HEK293 (cell line): ENCODE results near the gene WFS1.

ENCODE experiments used
- CTCF ChIA-PET: fragments of 350-600 bp; formaldehyde crosslinking; extraction: SDS; loops from one replicate; lab custom pipeline; 2021; ENCODE audit warnings: antibody characterized with exemption; lab: Yijun Ruan, JAX
- POLR2A ChIA-PET: fragments of 300-600 bp; formaldehyde crosslinking; extraction: SDS; loops from one replicate; lab custom pipeline; 2020; ENCODE audit warnings: antibody characterized with exemption, inconsistent platforms; lab: Yijun Ruan, JAX
- H3K27ac ChIP-seq: fragments of 200-500 bp; sonication (Bioruptor generic); 2 replicates; pipeline ENCODE4 v1.5.1; 2014; ENCODE audit warnings: low read depth, low read length, control low read depth, inconsistent platforms; ENCODE audit errors: extremely low read depth
- H3K36me3 ChIP-seq, 2 experiments: fragments of 200-500 bp in 1 of 2; sonication (Bioruptor generic) in 1 of 2; 1 replicate in 1 of 2; 2 replicates in 1 of 2; pipeline ENCODE4 v1.5.1; 2014 to 2017; ENCODE audit warnings: inconsistent platforms in 2 of 2, low read length in 2 of 2; ENCODE audit not compliant: control insufficient read depth in 2 of 2, insufficient read depth in 1 of 2
- H3K4me1 ChIP-seq: fragments of 200-500 bp; sonication (Bioruptor generic); 2 replicates; pipeline ENCODE4 v1.5.1; 2014; ENCODE audit warnings: mild to moderate bottlenecking, low read length, inconsistent platforms; ENCODE audit not compliant: control insufficient read depth, insufficient read depth
- H3K4me3 ChIP-seq: 2 replicates; pipeline ENCODE4 v1.5.1; 2011; ENCODE audit warnings: low read depth, mild to moderate bottlenecking, control low read depth, low read length, moderate library complexity
- H3K9me3 ChIP-seq: fragments of 200-500 bp; sonication (Bioruptor generic); 2 replicates; pipeline ENCODE4 v1.5.1; 2014; ENCODE audit warnings: low read depth, low read length, inconsistent platforms; ENCODE audit not compliant: control insufficient read depth, insufficient read depth
- BCL6B ChIP-seq: fragments of 450-650 bp; formaldehyde crosslinking; IDR thresholded peaks from 2 replicates; pipeline ENCODE4 v1.5.1; 2017; ENCODE audit warnings: missing biosample characterization, missing genetic modification characterization
- CTCF ChIP-seq: fragments of 450-650 bp; formaldehyde crosslinking; IDR thresholded peaks from 2 replicates; pipeline ENCODE4 v1.5.1; 2016; ENCODE audit warnings: missing biosample characterization, missing genetic modification characterization
- ZNF10 ChIP-seq: fragments of 450-650 bp; formaldehyde crosslinking; IDR thresholded peaks from 2 replicates; pipeline ENCODE4 v1.5.1; 2017; ENCODE audit warnings: missing biosample characterization, missing genetic modification characterization
- ZNF23 ChIP-seq: fragments of 450-650 bp; formaldehyde crosslinking; IDR thresholded peaks from 2 replicates; pipeline ENCODE4 v1.5.1; 2016; ENCODE audit warnings: missing biosample characterization, missing genetic modification characterization, borderline replicate concordance
- ZNF280C ChIP-seq: fragments of 450-650 bp; formaldehyde crosslinking; IDR thresholded peaks from 2 replicates; pipeline ENCODE4 v1.5.1; 2016; ENCODE audit warnings: missing biosample characterization, missing genetic modification characterization
- ZNF280D ChIP-seq: fragments of 450-650 bp; formaldehyde crosslinking; IDR thresholded peaks from 2 replicates; pipeline ENCODE4 v1.5.1; 2016; ENCODE audit warnings: missing biosample characterization, missing genetic modification characterization
- ZNF514 ChIP-seq: fragments of 450-650 bp; formaldehyde crosslinking; IDR thresholded peaks from 2 replicates; pipeline ENCODE4 v1.5.1; 2016; ENCODE audit warnings: missing biosample characterization, missing genetic modification characterization
- ZNF654 ChIP-seq: fragments of 450-650 bp; formaldehyde crosslinking; IDR thresholded peaks from 2 replicates; pipeline ENCODE4 v1.5.1; 2016; ENCODE audit warnings: low read depth, missing biosample characterization, missing genetic modification characterization
- ZNF692 ChIP-seq: fragments of 450-650 bp; formaldehyde crosslinking; IDR thresholded peaks from 2 replicates; pipeline ENCODE4 v1.5.1; 2016; ENCODE audit warnings: missing biosample characterization, missing genetic modification characterization

The WFS1 gene

GRCh38 chr4:6330384-6330767 lies 60.7 kb downstream of the WFS1 start:
- Histone ChIP-seq H3K27ac (no peak overlapping the region), H3K36me3 (peaks cover 0 to 36% of the 10 kb centered on the region in 2 experiments; a peak in 1 of 3 replicates)
- POLR2A ChIA-PET, result no interaction called here

GRCh38 chr4:6331018-6331417 lies 61.4 kb downstream of the WFS1 start:
- H3K9me3 ChIP-seq, result no peaks in the 10 kb centered on the region
- CTCF ChIA-PET, result interaction anchor here (0.5 to 11.3 kb wide), 17 partner anchors 11 to 844 kb away, joined by 3 to 203 read pairs (median 4); partner anchors contain the start of gene WFS1
- no peak overlapping the region for H3K27ac ChIP-seq
- no peak for TF ChIP-seq BCL6B (tag by site-specific recombination)
- TF ChIP-seq CTCF (tag by site-specific recombination), result no peak
- TF ChIP-seq ZNF654 (tag by site-specific recombination), result peak; percentile 29
- no peaks in the 10 kb centered on the region for H3K4me1 ChIP-seq
- peaks cover 0 to 36% of the 10 kb centered on the region in 2 experiments; a peak in 1 of 3 replicates for H3K36me3 ChIP-seq
- POLR2A ChIA-PET, result no interaction called here
- no peak overlapping the region for H3K4me3 ChIP-seq

More at GRCh38 chr4:6330384-6330767, 60.7 kb downstream of the WFS1 start:
- no peaks in the 10 kb centered on the region for H3K4me1 ChIP-seq
- H3K9me3 ChIP-seq, result no peaks in the 10 kb centered on the region
- TF ChIP-seq ZNF10 (tag by site-specific recombination) (peak; percentile 86), ZNF514 (tag by site-specific recombination) (no peak), ZNF692 (tag by site-specific recombination) (no peak), ZNF23 (no peak)
- H3K4me3 ChIP-seq, result no peak overlapping the region
- CTCF ChIA-PET, result interaction anchor here (0.6 to 11.3 kb wide), 8 partner anchors 10 to 845 kb away, joined by 3 to 203 read pairs (median 8); no protein-coding TSS in a partner anchor

- TF ChIP-seq ZNF280D, result peak; percentile 86; the same call in 1 of the 2 replicates
- TF ChIP-seq ZNF280C (tag by site-specific recombination), result no peak
- TF ChIP-seq, all 188 proteins: peak for 1
- H3K4me3 ChIP-seq, result no peak overlapping the region
- H3K4me1 ChIP-seq, result no peaks in the 10 kb centered on the region
- POLR2A ChIA-PET, result no interaction called here
- peaks cover 0 to 36% of the 10 kb centered on the region in 2 experiments; a peak in 1 of 3 replicates for H3K36me3 ChIP-seq
- no peak overlapping the region for H3K27ac ChIP-seq
- CTCF ChIA-PET, result interaction anchor here (0.5 to 11.3 kb wide), 17 partner anchors 11 to 333 kb away, joined by 3 to 203 read pairs (median 4); partner anchors contain the start of gene WFS1
- no peaks in the 10 kb centered on the region for H3K9me3 ChIP-seq
Observed at GRCh38 chr4:6331468-6331867, 61.8 kb downstream of the WFS1 start.
